ENCODE measurements around the gene SAPCD1.
"Not testable (repeated sequence)": the region's sequence is repeated elsewhere in the genome, so short reads cannot be mapped to it uniquely, and the experiment has no call there.

SAPCD1 gene

DNA sequence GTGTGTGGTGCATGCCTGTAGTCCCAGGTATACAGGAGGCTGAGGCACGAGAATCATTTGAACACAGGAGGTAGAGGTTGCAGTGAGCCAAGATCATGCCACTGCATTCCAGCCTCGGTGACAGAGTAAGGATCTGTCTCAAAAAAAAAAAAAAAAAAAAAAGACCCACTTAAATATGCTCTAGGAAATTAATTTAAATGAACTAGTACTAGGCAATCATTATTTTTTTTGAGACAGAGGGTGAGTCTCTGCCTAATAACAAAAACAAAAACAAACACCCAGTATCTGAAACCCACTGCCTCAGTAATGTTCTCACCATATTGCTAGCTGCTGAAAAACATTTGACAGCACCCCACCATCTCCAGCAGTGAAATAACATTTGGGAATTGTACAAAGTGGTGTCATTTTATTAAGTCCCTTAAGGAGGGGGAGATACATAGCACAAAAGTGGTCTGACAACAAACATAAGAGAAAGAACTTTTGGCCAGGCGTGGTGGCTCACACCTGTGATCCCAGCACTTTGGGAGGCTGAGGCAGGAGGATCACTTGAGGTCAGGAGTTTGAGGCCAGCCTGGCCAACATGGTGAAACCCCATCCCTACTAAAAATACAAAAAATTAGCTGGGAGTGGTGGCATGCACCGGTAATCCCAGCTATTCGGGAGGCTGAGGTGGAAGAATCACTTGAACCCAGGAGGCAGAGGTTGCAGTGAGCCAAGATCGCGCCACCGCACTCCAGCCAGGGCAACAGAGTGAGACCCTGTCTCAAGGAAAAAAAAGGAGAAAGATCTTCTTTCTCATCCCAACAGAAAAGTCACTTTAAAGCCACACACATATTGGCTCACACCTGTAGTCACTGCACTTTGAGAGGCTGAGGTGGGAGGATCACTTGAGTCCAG, 38.8 kb downstream of the SAPCD1 start:
- DNase-seq (ENCODE audit: low read depth) = not testable (repeated sequence)

DNA sequence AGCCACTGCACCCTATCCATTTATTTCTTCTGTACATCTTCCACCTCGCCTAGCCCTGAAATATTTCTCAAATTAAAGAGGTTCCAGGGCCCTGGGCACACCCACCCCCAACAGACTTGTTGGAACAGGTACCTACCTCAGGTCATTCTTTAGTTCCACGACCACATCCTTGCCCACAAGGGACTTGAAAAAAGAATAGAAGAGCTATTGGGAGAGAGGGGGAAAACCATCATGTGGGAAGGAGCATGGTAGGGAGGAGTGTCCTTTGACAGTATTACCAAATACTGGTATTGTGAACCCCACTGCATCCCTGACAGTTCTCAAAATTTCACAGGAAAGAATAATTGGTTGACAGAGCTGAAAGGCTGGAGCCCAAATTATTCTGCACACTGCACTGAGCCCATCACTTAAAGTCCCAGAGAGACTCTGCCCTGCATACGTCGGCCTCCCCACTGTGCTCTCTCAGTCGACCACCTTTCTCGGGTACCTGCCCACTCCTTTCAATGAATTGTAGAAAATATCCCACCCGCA, 43.5 kb downstream of the SAPCD1 start:
- no peak for DNase-seq (ENCODE audit: low read depth)

DNA sequence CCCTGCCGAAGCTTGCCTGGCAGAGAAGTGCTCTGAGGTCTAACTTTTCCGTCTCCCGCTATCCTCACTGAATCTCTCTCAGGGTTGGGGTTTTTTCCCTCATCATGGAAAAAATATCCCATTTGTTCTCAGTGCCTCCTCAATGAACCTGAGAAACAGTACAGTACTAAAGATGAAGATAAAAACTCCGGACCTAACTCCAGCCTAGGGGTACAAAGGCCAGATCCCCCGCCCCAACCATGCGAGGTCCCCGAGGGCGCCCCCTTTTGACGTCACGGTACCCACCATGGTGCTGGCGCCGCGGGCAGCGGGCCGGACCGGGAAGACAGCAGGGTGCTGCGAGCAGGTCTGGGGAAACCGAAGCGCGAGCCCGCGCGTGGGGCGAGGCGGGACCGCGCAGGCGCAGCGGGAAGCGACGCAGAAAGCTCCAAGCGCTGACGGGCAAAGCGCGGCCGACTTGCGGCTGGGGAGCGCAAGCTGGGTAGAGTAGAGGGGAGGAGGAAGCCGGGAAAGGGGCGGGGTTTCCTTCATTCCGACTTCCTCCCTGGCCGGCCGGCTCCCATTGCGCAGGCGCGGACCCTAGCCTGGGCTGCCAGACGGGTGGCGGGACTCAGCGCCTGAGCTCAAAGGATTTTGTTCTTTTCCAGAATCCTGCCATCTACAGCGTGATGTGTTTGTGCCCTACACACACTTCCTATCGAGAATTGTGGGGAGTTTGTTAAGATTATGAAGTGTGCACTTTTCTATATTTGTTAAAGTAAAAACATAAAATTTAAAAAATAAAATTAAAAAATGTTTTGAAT, 44.2 kb downstream of the SAPCD1 start, which contains the start of gene LSM2:
Gene LSM2 (minus strand): TSS at position 497 of the 803 bp plus-strand sequence. CDS start 209 bp downstream, at position 288.
- peak; percentile 73 for DNase-seq (ENCODE audit: low read depth)

DNA sequence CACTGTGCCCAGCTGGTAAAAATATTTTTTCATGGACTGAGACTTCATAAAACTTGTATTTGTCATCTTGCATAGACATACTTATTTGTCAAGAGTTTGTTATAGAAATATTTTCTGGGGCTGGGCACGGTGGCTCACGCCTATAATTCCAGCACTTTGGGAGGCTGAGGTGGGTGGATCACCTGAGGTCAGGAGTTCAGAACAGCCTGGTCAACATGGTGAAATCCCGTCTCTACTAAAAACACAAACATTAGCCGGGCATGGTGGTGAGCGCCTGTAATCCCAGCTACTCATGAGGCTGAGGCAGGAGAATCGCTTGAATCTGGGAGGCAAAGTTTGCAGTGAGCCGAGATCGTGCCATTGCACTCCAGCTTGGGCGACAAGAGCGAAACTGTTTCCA, 46.1 kb downstream of the SAPCD1 start:
- DNase-seq (ENCODE audit: low read depth) = not testable (repeated sequence)

DNA sequence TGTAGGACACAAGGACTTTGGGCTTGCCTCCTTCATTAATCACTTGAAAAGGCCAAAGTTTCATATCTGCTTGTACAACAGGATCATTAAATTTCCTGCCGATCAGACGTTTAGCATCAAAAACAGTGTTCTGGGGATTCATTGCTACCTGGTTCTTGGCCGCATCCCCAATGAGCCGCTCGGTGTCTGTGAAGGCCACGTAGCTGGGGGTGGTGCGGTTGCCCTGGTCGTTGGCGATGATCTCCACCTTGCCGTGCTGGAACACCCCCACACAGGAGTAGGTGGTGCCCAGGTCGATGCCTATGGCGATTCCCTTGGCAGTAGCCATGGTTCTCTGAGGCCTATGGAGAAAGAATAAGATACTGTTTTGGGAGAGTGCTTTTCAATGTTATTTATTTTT, 49.2 kb downstream of the SAPCD1 start:
- DNase-seq (ENCODE audit: low read depth) = no peak

DNA sequence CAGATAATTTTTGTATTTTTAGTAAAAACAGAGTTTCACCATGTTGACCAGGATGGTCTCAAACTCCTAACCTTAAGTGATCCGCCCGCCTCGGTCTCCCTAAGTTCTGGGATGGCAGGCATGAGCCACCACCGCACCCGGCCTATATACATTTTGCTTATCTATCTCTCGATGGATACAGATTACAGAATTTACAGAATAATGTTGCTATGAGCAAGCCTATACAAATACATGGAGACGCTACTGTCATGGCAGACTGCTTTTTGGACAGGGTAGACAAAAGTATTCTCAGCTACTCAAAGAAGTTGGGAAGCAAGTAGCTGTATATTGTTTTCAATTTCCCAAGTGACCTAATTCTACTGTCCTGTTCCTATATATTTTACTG, 51.0 kb downstream of the SAPCD1 start:
- DNase-seq (ENCODE audit: low read depth) = no peak
